ENCODE measurements around the gene ARHGEF7.

Gene ARHGEF7

DNA sequence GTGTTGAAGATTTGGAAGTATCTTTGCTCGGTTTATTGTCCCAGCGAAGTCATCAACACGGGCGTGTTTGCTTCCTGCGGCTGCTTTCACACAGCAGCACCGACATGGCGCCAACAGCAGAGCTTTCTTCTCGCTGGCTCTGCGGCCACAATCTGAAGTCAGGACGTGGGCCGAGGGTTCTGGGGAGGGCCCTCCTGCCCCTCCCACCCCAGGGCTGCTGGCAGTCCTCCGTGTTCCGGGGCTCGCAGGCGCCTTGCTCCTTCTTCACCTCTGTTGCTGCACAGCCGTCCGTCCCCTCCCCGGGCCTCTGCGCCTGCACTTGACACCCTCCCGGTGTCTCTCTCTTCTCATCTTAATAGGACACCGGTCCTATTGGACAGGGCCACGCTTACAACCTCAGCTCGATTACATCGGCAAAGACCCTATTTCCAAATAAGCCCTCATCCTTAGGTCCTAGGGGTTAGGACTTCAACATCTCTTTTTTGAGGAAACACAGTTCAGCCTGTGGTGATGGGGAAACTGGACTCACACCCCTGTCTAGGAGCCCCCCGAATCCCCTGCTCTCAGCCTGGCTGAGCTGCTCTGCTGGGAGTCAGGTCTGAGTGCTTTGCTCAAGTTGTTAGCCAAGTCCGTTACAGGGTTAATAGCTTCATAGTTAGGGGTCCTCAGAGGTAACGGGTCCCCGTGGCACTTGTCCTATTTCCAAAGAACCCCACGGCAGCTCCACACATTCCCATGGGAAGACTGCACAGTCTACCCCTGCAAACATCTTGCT is 202.6 kb downstream of the ARHGEF7 start:
- TF ChIP-seq, protein P1, sequence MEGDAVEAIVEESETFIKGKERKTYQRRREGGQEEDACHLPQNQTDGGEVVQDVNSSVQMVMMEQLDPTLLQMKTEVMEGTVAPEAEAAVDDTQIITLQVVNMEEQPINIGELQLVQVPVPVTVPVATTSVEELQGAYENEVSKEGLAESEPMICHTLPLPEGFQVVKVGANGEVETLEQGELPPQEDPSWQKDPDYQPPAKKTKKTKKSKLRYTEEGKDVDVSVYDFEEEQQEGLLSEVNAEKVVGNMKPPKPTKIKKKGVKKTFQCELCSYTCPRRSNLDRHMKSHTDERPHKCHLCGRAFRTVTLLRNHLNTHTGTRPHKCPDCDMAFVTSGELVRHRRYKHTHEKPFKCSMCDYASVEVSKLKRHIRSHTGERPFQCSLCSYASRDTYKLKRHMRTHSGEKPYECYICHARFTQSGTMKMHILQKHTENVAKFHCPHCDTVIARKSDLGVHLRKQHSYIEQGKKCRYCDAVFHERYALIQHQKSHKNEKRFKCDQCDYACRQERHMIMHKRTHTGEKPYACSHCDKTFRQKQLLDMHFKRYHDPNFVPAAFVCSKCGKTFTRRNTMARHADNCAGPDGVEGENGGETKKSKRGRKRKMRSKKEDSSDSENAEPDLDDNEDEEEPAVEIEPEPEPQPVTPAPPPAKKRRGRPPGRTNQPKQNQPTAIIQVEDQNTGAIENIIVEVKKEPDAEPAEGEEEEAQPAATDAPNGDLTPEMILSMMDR (conservative IDR thresholded peaks at IDR 0.05; ENCODE audit: low read length): no peak
- DNase-seq (ENCODE audit: low read depth): no peak
- H3K4me3 ChIP-seq (ENCODE audit: low read length): no peak overlapping the region

DNA sequence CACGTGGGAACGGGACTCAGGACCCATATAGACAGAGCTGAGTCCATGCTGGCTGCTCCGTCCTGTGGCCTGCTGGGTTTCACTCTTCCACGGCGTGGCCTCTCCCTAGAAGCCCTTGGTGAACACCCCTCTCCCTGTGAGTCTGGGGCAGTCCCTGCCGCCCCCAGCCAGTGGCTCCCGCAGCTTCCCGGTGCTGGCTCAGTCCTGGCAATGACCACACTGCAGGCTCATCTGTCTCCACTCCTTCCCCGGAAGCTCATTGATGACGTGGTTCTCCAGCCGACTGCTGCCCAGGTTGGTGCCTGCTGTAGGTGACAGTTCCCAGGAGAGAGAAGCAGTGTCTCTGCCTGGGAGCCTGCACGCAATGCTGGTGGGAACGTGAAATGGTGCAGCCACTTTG is 203.3 kb downstream of the ARHGEF7 start:
- TF ChIP-seq, protein P1 (conservative IDR thresholded peaks at IDR 0.05; ENCODE audit: low read length): no peak
- no peak for DNase-seq (ENCODE audit: low read depth)
- H3K4me3 ChIP-seq (ENCODE audit: low read length): no peak overlapping the region

DNA sequence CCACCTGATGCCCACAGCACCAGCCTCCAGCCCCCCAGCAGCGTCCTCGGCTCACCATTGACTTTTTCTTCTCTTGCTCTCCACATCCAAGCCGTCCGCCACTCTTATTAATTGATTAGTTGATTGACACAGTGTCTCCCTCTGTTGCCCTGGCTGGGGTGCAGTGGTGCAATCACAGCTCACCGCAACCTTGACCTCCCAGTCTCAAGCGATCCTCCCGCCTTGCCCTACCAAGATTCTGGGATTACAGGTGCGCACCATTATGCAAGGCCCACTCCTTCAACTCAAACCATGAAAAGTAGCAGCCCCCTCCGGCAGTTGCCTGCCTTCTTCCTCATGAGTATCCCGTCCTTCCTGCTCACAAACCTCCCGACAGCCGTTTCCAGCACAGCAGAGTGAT is 204.4 kb downstream of the ARHGEF7 start:
- TF ChIP-seq, protein P1 (conservative IDR thresholded peaks at IDR 0.05; ENCODE audit: low read length): no peak
- H3K4me3 ChIP-seq (ENCODE audit: low read length): no peak overlapping the region

DNA sequence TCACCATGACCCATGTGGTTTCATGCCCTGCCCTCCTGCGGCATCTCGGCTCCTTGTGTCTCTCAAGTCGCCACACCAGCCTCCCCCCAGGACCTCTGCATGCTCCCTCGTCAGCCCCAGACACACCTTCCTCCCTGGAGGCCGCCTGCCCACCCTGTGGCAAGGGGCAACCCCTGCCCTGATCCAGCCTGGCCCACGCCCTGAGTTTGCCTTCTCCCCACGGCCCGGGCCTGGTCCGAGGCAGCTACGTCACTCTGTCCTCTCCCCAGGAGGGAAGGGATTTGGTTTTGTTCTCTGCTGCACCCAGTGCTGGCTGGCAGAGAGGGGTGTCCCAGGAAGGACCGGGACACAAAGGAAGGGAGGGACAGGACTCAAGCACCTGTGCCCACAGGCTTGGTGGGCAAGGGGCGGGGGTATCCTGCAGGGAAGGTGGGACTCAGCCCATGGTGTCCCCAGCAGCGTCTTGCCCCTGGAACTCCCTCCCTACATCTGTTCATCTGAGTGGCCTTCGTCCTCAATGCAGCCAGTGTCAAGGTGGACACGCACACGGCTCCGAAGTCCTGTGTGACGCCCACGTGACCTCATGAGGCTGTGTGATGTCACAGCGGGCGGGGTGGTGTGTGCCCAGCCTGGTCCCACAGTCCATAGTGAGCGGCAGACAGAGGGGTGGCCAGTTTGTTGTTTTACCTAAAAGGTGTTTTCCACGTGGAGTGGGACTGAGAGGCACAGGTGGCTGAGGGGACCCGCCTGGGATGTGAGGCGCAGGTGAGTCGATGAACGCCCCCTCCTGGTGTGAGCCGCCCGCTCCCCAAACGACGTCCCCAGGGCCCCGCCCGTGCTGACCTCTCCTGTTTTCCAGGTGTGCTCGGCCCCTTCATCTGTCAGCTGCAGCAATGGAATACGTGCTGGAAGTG is 205.1 kb downstream of the ARHGEF7 start, which contains the start of gene TEX29:
TSS of gene TEX29 (plus strand) at position 645 of the 914 bp plus-strand sequence. CDS start at position 894, 249 bp downstream.
- no peak within 1 kb of the TSS for H3K4me3 ChIP-seq (ENCODE audit: low read length)
- no peak for DNase-seq (ENCODE audit: low read depth)
- TF ChIP-seq, protein P1 (conservative IDR thresholded peaks at IDR 0.05; ENCODE audit: low read length): no peak

More for the DNA sequence above, 204.4 kb downstream of the ARHGEF7 start:
- no peak for DNase-seq (ENCODE audit: low read depth)

DNA sequence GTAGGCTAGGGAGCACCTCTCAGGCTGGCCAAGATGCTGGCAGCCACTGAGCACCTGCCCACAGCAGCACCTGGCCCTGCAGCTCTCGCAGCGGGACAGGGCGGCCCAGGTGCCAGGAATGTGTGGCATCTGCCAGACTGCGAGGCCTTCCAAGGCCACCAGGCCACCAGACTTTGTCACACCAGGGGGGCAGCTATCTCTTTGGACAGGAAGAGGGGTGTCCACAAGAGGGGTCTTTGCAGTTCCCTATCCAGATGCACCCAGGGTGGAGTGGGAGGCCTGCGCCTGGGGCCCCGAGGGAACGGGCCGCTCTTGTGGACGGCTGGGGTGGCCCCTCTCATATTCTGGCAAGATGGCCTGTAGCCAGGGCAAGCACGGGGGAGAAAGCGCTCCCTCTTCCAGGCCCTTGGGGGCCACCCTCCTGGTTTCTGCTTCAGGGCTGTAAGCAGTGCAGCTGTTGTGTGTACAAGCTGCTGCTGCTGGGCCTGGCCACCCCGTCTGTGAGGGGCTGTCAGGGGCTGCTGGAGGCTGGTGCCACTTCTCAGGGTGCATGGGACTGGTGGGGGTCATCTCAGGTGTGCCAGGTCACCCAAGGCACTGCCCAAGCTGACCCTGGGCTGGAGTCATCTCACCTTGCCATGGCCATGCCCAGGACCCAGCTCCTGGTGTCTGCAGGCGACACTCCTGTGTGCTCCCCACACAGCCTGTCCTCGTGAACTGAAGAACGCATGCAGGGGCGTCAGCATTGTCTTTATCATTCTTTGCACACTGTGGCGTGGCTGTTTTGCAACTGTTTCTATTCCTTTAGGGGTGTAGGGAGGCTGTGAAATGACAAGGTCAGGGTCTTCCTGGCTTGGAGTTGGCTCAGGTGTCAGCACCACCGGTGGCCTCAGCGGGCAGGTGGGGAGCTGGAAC is 207.1 kb downstream of the ARHGEF7 start:
- TF ChIP-seq, protein P1 (conservative IDR thresholded peaks at IDR 0.05; ENCODE audit: low read length): no peak
- H3K4me3 ChIP-seq (ENCODE audit: low read length): no peak overlapping the region
- DNase-seq (ENCODE audit: low read depth): no peak

DNA sequence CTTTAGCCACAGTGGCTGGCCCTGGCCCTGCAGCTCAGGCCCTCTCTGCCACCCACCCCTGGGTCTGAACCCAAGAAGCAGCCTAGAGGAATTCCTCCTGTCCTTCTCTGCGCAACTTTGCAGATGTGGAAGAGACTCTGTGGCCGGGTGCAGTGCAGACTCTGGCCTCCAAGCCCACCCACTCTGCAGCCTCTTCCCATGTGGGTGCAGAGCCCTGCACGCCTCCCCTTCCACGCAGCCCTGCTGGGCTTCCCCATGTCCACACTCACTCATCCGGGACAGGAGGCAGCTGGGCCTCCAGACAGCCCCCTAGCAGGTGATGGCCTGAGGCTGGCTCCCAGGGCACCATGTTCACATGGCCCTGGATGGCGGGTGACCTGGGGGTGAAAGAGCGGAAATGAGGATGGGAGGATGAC is 207.8 kb downstream of the ARHGEF7 start:
- no peak for DNase-seq (ENCODE audit: low read depth)
- H3K4me3 ChIP-seq (ENCODE audit: low read length): no peak overlapping the region
- TF ChIP-seq, protein P1 (conservative IDR thresholded peaks at IDR 0.05; ENCODE audit: low read length): no peak

Data from AG10803 (cell line).